SJCRH30 (cell line): ENCODE measurements around the gene PLA2G4F. TPM values are rescaled to one million over a fixed set of nuclear protein-coding genes. Genes with fewer than 3 reads are reported as not detected.

Experiments used
- DNase-seq, 2 experiments: peaks; one replicate each; pipeline ENCODE4 v3.0.0-alpha.2; 2015 to 2020
- H3K27ac ChIP-seq: fragments of 250-450 bp; sonication (Bioruptor Pico); 2 replicates; pipeline ENCODE4 v1.5.1; 2020; ENCODE audit warnings: mild to moderate bottlenecking, moderate library complexity
- H3K27me3 ChIP-seq: fragments of 250-450 bp; sonication (Bioruptor Pico); 2 replicates; pipeline ENCODE4 v1.5.1; 2020; ENCODE audit warnings: mild to moderate bottlenecking, moderate library complexity
- H3K36me3 ChIP-seq: fragments of 250-450 bp; sonication (Bioruptor Pico); 2 replicates; pipeline ENCODE4 v1.5.1; 2020; ENCODE audit warnings: mild to moderate bottlenecking, moderate library complexity
- H3K4me1 ChIP-seq: fragments of 250-450 bp; sonication (Bioruptor Pico); 2 replicates; pipeline ENCODE4 v1.5.1; 2020; ENCODE audit warnings: mild to moderate bottlenecking, moderate library complexity
- H3K4me3 ChIP-seq: fragments of 250-450 bp; sonication (Bioruptor Pico); 2 replicates; pipeline ENCODE4 v1.5.1; 2020; ENCODE audit warnings: mild to moderate bottlenecking, moderate library complexity
- H3K9me3 ChIP-seq: fragments of 250-450 bp; sonication (Bioruptor Pico); replicated peaks from 2 replicates; pipeline ENCODE4 v1.5.1; 2020; ENCODE audit warnings: mild to moderate bottlenecking, moderate library complexity
- total RNA-seq: library from RNA; depleted of rRNA; stranded (reverse); fragments of >200 nt; shearing (Covaris generic); gene quantifications from 2 replicates; pipeline ENCODE4 v1.2.3, GENCODE V29; 2014

The PLA2G4F gene
- total RNA-seq, 1 experiment from 2014 or later, result not detected

DNA sequence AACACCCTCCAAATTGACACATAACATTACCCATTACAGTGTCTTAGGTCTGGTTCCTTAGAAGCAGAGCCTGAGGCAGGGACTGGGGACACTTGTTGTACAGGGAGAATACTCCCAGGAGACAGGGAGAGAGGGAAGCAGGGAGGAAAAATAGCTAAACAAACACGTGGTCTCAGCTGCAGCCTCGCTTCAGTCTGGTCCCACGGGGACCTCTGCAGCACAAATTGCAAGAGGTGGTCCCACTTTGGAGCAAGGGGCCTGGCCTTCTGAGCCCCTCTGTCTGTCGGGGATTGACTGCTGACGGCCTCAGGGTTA, 37.0 kb downstream of the PLA2G4F start:
- no peaks in the 10 kb centered on the region for H3K9me3 ChIP-seq
- H3K27ac ChIP-seq, result no peak overlapping the region
- no peak for DNase-seq
- no peaks in the 10 kb centered on the region for H3K27me3 ChIP-seq
- peaks cover 4% of the 10 kb centered on the region; the same call in 1 of the 2 replicates for H3K4me1 ChIP-seq
- H3K36me3 ChIP-seq, result no peaks in the 10 kb centered on the region
- peak overlapping the region; percentile 27; the same call in 1 of the 2 replicates for H3K4me3 ChIP-seq

DNA sequence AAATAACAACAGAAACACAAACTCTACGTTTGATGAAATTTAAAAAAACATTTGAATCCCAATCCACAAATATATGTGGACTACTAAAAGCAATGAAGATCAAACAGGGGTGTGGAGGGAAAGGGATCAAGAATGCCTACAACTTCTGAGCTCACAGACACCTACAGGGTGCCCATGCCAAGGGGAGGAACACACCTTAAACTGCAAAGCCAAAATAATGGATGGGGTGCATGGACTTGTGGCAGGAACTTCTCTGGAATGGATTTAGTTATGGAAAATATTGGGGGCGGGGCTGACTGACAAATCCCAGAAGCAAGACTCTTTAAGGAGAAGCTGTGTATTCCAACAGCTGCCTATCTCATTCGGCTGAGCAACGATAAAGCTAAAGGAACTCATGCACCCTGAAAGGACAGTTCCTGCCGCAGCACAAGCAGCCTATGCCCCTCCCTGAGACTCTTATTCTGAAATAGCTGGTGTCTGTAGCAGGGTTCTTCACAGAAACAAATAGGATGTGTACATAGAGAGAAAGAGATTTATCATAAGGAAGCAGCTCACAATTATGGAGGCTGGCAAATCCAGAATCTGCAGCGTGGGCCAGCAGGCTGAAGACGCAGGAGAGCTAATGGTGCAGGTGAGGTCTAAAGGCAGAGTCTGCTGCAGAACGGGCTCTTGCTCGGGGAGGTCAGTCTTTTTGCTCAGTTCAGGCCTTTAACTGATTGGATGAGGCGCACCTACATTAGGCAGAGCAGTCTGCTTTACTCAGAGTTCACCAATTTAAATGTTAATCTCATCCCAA, 37.6 kb downstream of the PLA2G4F start:
- H3K9me3 ChIP-seq, result no peaks in the 10 kb centered on the region
- H3K27me3 ChIP-seq, result no peaks in the 10 kb centered on the region
- H3K4me3 ChIP-seq, result peak overlapping the region; percentile 27
- H3K36me3 ChIP-seq, result no peaks in the 10 kb centered on the region
- peak; percentile 28 to 61 for DNase-seq
- H3K4me1 ChIP-seq, result peaks cover 4% of the 10 kb centered on the region; the same call in 1 of the 2 replicates
- H3K27ac ChIP-seq, result no peak overlapping the region

DNA sequence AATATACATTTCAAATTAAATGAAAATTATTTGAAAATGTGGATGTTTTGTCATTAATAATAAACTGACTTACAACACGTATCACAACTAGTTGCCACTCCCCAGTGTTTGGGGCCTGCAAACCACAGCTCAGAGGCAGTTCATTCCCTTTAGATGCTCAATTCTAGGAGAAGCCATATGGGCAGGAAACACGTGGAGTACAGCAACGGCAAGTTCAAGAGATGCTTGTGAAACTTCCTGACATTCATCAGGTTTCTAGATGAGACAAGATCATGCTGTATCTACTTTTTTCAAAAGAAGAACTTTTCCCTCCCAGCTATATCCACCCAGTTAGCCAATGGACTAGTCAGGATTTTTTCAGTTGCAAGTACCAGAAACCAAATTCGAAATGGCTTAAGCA, 44.5 kb downstream of the PLA2G4F start:
- Histone ChIP-seq H3K27me3 (no peaks in the 10 kb centered on the region), H3K4me1 (peaks cover 7% of the 10 kb centered on the region), H3K4me3 (no peak overlapping the region), H3K36me3 (no peaks in the 10 kb centered on the region), H3K27ac (no peak overlapping the region), H3K9me3 (no peaks in the 10 kb centered on the region; the same call in 1 of the 2 replicates)
- DNase-seq, result no peak

DNA sequence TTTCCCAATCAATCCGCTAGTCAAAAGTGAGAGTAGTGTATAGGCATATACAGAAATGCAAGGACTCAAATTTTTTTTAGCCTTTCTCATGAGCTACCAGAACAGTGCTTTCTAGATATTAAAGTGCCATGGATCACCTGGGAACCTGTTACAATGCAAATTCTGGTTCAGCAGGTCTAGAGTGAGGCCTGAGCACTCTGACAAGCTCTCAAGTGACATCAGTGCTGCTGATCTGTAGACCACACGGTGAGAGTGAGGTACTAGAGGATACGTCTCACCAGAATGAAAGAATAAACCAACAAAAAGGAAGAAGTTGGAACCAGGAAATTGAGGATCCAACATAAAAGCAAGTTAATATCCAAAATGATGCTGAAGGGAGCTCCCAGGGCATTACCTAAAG, 46.1 kb downstream of the PLA2G4F start:
- Histone ChIP-seq H3K36me3 (no peaks in the 10 kb centered on the region), H3K4me3 (no peak overlapping the region), H3K9me3 (no peaks in the 10 kb centered on the region; the same call in 1 of the 2 replicates), H3K27ac (no peak overlapping the region), H3K4me1 (peaks cover 23% of the 10 kb centered on the region), H3K27me3 (no peaks in the 10 kb centered on the region)
- DNase-seq, result no peak

DNA sequence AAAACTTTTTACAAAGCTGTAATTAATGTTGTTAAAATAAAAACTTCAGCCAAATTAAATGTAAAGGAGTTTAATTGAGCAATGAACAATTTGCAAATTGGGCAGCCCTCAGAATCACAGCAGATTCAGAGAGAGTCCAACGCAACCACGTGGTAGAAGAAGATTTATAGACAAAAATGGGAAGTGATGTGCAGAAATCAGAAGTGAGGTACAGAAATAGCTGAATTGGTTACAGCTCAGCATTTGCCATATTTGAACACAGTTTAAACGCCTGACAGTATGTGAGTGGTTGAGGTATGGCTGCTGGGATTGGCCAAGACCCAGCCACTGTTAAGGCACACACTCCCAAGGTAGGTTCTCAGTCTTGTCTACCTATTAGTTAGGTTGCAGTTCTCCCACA, 47.6 kb downstream of the PLA2G4F start:
- Histone ChIP-seq H3K9me3 (no peaks in the 10 kb centered on the region; the same call in 1 of the 2 replicates), H3K36me3 (no peaks in the 10 kb centered on the region)

DNA sequence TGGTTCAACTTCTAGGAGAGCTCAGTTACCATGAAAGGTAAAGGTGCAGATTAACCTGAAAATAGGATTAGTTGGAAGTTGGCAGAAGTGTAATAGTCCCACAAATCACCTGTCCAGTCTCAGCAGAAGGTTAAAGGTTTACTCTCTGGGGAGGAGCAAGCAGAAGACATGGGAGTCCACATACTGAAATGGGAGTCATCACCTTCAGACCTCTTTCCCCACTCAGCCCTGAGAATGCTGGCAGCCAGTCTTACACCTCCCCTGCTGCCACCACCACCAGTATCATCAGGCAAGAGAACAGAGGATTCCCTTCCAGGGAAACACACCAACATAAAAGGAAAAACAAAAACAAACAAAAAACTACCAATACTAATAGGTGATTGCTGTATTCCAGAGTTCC, 48.2 kb downstream of the PLA2G4F start:
- Histone ChIP-seq H3K27ac (no peak overlapping the region), H3K4me1 (peaks cover 26% of the 10 kb centered on the region), H3K27me3 (no peaks in the 10 kb centered on the region), H3K4me3 (no peak overlapping the region), H3K36me3 (no peaks in the 10 kb centered on the region), H3K9me3 (no peaks in the 10 kb centered on the region; the same call in 1 of the 2 replicates)
- no peak for DNase-seq

More for the DNA sequence above, 47.6 kb downstream of the PLA2G4F start:
- Histone ChIP-seq H3K27ac (no peak overlapping the region), H3K27me3 (no peaks in the 10 kb centered on the region), H3K4me3 (no peak overlapping the region), H3K4me1 (peaks cover 26% of the 10 kb centered on the region)
- DNase-seq, result no peak

DNA sequence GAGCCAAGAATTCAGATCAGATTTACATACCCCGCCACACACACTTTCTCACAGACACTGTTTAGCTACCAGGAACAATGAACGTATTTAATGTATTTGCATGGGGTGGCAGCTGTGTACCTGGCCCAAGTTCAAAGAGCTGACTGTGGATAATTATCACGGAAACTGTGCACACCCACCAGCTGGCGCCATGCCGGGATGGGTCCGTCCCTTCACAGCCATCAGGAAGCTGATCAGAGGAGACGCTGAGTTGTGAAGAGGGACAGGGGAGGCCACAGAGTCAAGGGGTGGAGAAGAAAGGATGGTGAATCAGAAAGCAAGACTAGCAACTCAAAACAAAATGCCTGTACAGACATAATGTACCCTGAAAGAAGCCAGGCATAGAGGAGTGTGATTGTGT, 49.0 kb downstream of the PLA2G4F start:
- peak overlapping the region; percentile 25; the same call in 1 of the 2 replicates for H3K27ac ChIP-seq
- no peaks in the 10 kb centered on the region for H3K27me3 ChIP-seq
- peak overlapping the region; percentile 37 for H3K4me3 ChIP-seq
- peaks cover 31% of the 10 kb centered on the region for H3K4me1 ChIP-seq
- no peaks in the 10 kb centered on the region for H3K36me3 ChIP-seq
- DNase-seq, result peak; percentile 78 to 86
- no peaks in the 10 kb centered on the region; the same call in 1 of the 2 replicates for H3K9me3 ChIP-seq

DNA sequence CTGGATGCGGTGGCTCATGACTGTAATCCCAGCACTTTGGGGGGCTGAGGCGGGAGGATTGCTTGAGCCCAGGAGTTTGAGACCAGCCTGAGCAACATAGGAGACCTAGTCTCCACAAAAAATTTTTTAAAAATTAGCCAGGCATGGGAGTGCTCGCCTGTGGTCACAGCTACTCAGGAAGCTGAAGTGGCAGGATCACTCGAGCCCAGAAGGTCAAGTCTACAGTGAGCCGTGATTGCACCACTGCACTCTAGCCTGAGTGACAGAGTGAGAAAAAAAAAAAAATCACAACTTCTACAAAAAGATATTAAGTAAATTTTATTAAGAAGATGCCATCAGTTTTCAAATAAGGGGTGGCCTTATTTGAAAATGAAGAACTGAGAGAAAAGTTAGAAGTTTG, 50.1 kb downstream of the PLA2G4F start:
- H3K4me3 ChIP-seq, result no peak overlapping the region
- no peaks in the 10 kb centered on the region for H3K9me3 ChIP-seq
- no peak for DNase-seq
- peaks cover 42% of the 10 kb centered on the region for H3K4me1 ChIP-seq
- no peaks in the 10 kb centered on the region for H3K27me3 ChIP-seq
- H3K36me3 ChIP-seq, result no peaks in the 10 kb centered on the region
- no peak overlapping the region for H3K27ac ChIP-seq

DNA sequence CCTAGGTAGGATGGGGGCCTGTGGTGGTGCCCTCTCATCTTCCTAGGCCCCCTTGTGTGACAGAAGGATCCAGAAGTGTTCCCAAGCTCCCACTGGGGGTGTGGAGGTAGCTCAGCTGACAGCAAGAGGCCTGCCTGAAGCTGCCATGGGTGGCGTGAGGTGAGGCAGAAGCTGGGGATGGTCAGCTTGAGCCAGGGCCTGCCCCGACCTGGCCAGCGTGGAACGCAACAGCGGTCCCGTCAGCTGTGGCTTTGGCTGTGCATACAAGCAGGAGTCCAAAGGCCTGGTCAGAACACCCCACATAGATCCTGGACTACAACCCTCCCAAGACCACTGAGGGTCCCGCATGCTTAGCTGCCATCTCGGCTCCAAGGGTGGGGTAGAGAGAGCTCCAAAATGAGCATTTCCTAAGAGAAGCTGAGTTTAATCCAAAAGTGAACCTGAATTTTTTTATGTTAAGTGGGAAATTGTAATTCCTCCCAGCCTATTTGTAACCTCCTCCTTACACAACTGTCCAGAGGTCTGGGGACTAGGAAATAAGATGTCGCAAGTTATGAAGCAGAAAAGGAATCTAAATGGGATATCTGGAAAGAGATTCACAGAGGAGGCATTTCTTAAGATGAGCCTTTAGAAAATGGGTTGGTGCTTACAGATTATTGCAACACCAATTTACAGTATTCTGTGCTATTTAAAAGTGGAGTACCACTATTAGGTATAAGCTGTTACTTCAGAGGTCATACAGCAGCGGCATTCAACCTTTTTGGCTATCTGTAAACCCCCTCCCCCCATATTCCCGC, 52.1 kb downstream of the PLA2G4F start:
- Histone ChIP-seq H3K4me1 (peaks cover 52% of the 10 kb centered on the region), H3K36me3 (no peaks in the 10 kb centered on the region), H3K27ac (no peak overlapping the region), H3K9me3 (no peaks in the 10 kb centered on the region), H3K27me3 (no peaks in the 10 kb centered on the region), H3K4me3 (no peak overlapping the region)
- no peak for DNase-seq

DNA sequence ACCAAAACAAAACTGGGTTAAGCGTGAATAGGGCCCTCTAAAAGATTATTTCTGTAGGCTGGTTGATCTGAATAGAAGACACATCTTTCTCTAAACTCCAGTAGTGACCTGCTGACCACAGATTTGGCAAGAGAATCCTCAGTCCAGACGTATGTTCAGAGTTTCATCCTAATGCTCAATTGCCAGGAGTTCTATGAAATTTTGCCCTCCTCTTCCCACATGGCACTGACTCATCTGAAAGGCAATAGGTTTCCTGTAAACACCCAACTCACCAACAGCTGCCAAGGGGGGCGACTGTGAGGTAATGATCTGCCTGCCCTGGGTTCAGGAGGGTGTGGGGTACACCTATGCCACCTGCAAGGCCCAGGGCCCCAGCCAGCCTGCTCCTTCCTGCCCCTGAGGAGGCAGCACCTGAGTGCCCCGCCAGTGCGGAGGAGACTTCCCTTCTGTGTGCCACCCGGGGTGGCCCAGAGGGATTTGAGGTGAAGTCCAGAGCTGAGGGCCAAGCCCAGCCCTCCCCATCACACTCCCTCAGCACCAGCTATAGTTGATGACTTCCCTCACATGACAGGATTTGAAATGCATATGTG, 53.7 kb downstream of the PLA2G4F start:
- Histone ChIP-seq H3K4me3 (no peak overlapping the region), H3K27me3 (no peaks in the 10 kb centered on the region), H3K9me3 (no peaks in the 10 kb centered on the region), H3K4me1 (peaks cover 51% of the 10 kb centered on the region), H3K27ac (peak overlapping the region; percentile 1; the same call in 1 of the 2 replicates), H3K36me3 (no peaks in the 10 kb centered on the region)
- peak in 1 of 2 experiments; percentile 41 for DNase-seq

DNA sequence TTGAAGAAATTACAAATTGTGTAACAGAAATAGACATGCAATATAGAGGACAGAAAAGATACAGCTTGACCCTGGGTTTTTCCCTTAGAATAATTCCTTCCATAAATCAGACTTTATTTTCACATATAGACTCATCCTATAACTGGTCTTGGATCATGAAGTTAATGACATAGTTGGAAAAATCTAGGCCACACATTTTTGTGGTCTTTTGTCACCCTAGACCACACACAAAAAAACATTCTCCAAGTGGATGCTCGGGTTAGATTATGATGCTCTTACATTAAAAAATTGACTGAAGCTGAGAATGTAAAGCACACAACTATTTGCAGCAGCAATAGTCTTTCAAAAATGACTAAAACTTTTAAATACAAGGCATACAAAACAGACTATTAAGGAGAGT, 54.6 kb downstream of the PLA2G4F start:
- H3K4me3 ChIP-seq, result no peak overlapping the region
- peak overlapping the region; percentile 1; the same call in 1 of the 2 replicates for H3K27ac ChIP-seq
- no peaks in the 10 kb centered on the region for H3K36me3 ChIP-seq
- no peaks in the 10 kb centered on the region for H3K9me3 ChIP-seq
- peaks cover 45% of the 10 kb centered on the region for H3K4me1 ChIP-seq
- no peaks in the 10 kb centered on the region for H3K27me3 ChIP-seq
- DNase-seq, result no peak

DNA sequence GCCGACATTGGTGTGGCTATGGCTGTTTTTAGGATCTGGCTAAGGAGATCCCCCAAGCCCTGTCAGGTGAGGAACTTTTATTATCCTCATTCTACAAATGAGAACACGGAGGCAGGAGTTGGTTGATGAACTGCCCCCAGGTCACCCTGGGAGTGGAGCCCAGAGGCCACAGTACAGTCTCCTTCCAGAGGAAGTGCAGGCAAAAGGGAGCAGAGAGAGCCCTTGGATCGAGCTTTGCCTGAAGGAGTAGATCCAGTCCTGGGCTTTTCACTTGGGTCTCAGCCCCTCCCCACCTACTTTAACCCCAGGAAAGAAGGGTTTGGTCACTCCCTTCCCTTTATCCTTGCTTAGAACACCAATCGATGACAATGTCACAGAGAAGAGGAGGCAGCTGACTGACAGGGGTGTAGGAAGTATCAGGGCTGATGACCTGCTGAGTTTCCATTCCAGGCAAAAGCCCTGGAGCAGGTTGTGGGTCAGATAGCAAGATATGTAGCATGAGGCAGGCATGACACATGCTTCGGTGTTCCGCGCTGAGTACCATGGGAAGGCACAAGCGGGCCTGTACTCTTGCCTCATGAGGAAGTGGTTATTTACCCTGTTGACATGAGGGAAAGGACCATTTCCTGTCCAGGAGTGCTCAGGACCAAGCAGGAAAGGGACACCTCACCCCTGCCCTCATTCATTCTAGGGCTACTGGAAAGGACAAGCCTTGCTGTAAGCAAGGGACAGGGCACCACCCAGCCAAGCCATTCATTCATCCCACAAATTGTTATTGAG, 56.2 kb downstream of the PLA2G4F start:
- no peak overlapping the region for H3K27ac ChIP-seq
- no peak overlapping the region for H3K4me3 ChIP-seq
- H3K4me1 ChIP-seq, result peaks cover 29% of the 10 kb centered on the region
- no peaks in the 10 kb centered on the region for H3K36me3 ChIP-seq
- DNase-seq, result no peak
- no peaks in the 10 kb centered on the region for H3K9me3 ChIP-seq
- no peaks in the 10 kb centered on the region for H3K27me3 ChIP-seq

DNA sequence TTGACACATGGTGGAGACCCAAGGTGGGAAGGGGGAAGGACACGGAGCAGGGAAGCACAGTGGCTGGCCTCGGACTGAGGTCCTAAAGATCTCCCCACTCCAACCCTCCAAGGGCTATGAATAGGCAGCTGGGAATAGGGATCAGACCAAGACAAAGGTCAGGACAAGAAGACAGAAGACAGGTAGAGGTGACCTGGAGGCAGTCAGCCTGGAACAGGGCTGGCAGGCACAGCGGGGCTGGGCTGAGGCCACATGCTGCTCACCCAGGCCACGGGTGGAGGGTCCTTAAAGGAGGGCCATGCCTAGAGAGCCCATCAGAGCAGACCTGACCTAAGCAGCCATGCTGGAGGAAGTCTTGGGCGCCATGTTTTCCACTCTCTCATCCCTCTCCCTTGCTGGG, 59.4 kb downstream of the PLA2G4F start:
- H3K9me3 ChIP-seq, result no peaks in the 10 kb centered on the region
- DNase-seq, result no peak
- H3K27me3 ChIP-seq, result no peaks in the 10 kb centered on the region
- no peaks in the 10 kb centered on the region for H3K36me3 ChIP-seq
- no peak overlapping the region for H3K4me3 ChIP-seq
- peaks cover 25% of the 10 kb centered on the region for H3K4me1 ChIP-seq
- no peak overlapping the region for H3K27ac ChIP-seq

DNA sequence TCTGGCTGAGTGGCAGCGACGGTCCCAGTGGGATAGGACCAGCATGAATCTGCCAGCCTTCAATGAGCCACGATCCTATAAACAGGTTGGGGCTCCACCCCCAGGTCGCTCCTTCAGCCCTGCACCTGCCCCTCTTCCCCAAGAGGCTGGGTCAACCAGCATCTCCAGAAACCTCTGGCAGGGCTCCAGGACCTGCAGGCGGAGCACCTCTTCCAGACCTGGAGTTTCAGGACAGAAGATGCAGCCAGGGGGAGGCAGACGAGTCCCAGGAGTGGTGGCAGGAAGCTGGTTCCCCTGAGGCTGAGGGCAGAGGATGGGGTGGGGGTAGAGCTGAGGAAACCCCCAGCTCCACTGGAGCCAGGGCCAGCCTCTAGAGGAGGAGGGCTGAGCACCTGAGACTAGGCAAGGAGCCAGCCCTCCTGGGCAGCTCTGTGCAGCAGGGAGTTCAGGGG, 61.9 kb downstream of the PLA2G4F start, which contains the start of gene PLA2G4D:
Gene PLA2G4D, minus strand, starts transcription at position 51 of the 452 bp plus-strand sequence. CDS start 103 bp downstream, outside the sequence.
- H3K9me3 ChIP-seq, result no peaks in the 10 kb centered on the region
- H3K4me3 ChIP-seq, result no peak within 1 kb of the TSS
- no peaks in the 10 kb centered on the region for H3K36me3 ChIP-seq
- no peak for DNase-seq
- peaks cover 9% of the 10 kb centered on the region for H3K4me1 ChIP-seq
- H3K27me3 ChIP-seq, result no peaks in the 10 kb centered on the region
- no peak within 1 kb of the TSS for H3K27ac ChIP-seq
